Trophoblast cell (in vitro differentiated cells and primary cell): ENCODE data around the gene PPP2R5D.
A peak's percentile ranks its signal among the peaks of the same experiment; 100 is the strongest.

ENCODE experiments used
- DNase-seq, 2 donors: peaks; one replicate each; pipeline ENCODE4 v3.0.0-alpha.2; 2016
- H2AFZ ChIP-seq: 2 replicates; pipeline ENCODE4 v1.6.1; 2013; ENCODE audit warnings: low read length, moderate library complexity, mild to moderate bottlenecking; ENCODE audit not compliant: insufficient read depth, poor library complexity
- H2AK5ac ChIP-seq: 2 replicates; pipeline ENCODE4 v1.6.1; 2013; ENCODE audit warnings: mild to moderate bottlenecking, low read length
- H2BK120ac ChIP-seq: 2 replicates; pipeline ENCODE4 v1.6.1; 2013; ENCODE audit warnings: low read length, mild to moderate bottlenecking, moderate library complexity; ENCODE audit not compliant: insufficient read depth, poor library complexity
- H2BK12ac ChIP-seq: 2 replicates; pipeline ENCODE4 v1.6.1; 2013; ENCODE audit warnings: mild to moderate bottlenecking, low read length, moderate library complexity
- H2BK5ac ChIP-seq: 2 replicates; pipeline ENCODE4 v1.6.1; 2013; ENCODE audit warnings: low read length, low read depth, moderate library complexity, mild to moderate bottlenecking; ENCODE audit not compliant: poor library complexity
- H3K14ac ChIP-seq: 2 replicates; pipeline ENCODE4 v1.6.1; 2013; ENCODE audit warnings: mild to moderate bottlenecking, low read length
- H3K18ac ChIP-seq: 2 replicates; pipeline ENCODE4 v1.6.1; 2013; ENCODE audit warnings: mild to moderate bottlenecking, low read length
- H3K23ac ChIP-seq: 2 replicates; pipeline ENCODE4 v1.6.1; 2013; ENCODE audit warnings: low read length
- H3K27ac ChIP-seq: 2 replicates; pipeline ENCODE4 v1.5.1; 2013; ENCODE audit warnings: low read depth, mild to moderate bottlenecking, inconsistent platforms, low read length, moderate library complexity
- H3K27me3 ChIP-seq: 2 replicates; pipeline ENCODE4 v1.6.1; 2013; ENCODE audit warnings: inconsistent platforms, mild to moderate bottlenecking, low read length, moderate library complexity; ENCODE audit not compliant: insufficient read depth
- H3K36me3 ChIP-seq, 2 experiments: 1 replicate in 1 of 2; 2 replicates in 1 of 2; pipeline ENCODE4 v1.6.1; 2013; ENCODE audit warnings: low read length in 2 of 2, mild to moderate bottlenecking in 2 of 2, moderate library complexity in 1 of 2; ENCODE audit not compliant: insufficient read depth in 2 of 2, control insufficient read depth in 1 of 2
- H3K4ac ChIP-seq: 2 replicates; pipeline ENCODE4 v1.6.1; 2013; ENCODE audit warnings: low read depth, mild to moderate bottlenecking, low read length, moderate library complexity
- H3K4me1 ChIP-seq, 2 experiments: 1 replicate in 1 of 2; 2 replicates in 1 of 2; pipeline ENCODE4 v1.6.1; 2013; ENCODE audit warnings: low read length in 2 of 2, mild to moderate bottlenecking in 2 of 2, moderate library complexity in 1 of 2; ENCODE audit not compliant: insufficient read depth in 2 of 2, control insufficient read depth in 1 of 2
- H3K4me2 ChIP-seq: 2 replicates; pipeline ENCODE4 v1.6.1; 2013; ENCODE audit warnings: inconsistent platforms, mild to moderate bottlenecking, low read length, moderate library complexity
- H3K4me3 ChIP-seq: 2 replicates; pipeline ENCODE4 v1.5.1; 2013; ENCODE audit warnings: mild to moderate bottlenecking, low read depth, low read length, inconsistent platforms
- H3K79me1 ChIP-seq: one replicate; pipeline ENCODE4 v1.6.1; 2013; ENCODE audit warnings: low read length
- H3K79me2 ChIP-seq: 2 replicates; pipeline ENCODE4 v1.6.1; 2013; ENCODE audit warnings: low read length, mild to moderate bottlenecking; ENCODE audit not compliant: control insufficient read depth, insufficient read depth, poor library complexity
- H3K9ac ChIP-seq: 2 replicates; pipeline ENCODE4 v1.6.1; 2013; ENCODE audit warnings: mild to moderate bottlenecking, low read length
- H3K9me3 ChIP-seq: 2 replicates; pipeline ENCODE4 v1.6.1; 2013; ENCODE audit warnings: low read depth, mild to moderate bottlenecking, control low read depth, inconsistent platforms, low read length; ENCODE audit not compliant: insufficient read depth
- H4K12ac ChIP-seq: 2 replicates; pipeline ENCODE4 v1.6.1; 2013; ENCODE audit warnings: low read depth, mild to moderate bottlenecking, low read length, moderate library complexity
- H4K8ac ChIP-seq: 2 replicates; pipeline ENCODE4 v1.6.1; 2013; ENCODE audit warnings: low read depth, mild to moderate bottlenecking, low read length, moderate library complexity
- H4K91ac ChIP-seq: one replicate; pipeline ENCODE4 v1.6.1; 2013; ENCODE audit warnings: low read depth, mild to moderate bottlenecking, low read length, moderate library complexity
- WGBS: extraction: QIAGEN DNeasy Blood & Tissue Kit; methylation state at CpG from one replicate; pipeline ENCODE4 v1.1.7; 2013; ENCODE audit warnings: missing lambda C conversion rate; ENCODE audit not compliant: insufficient read length, insufficient coverage; ENCODE audit errors: extremely low coverage; 5-methylcytosine and 5-hydroxymethylcytosine counted together

PPP2R5D gene

GRCh38 chr6:43052842-43053544 lies 68.6 kb downstream of the PPP2R5D start:
- Histone ChIP-seq H4K8ac (peak overlapping the region; percentile 100), H3K27ac (peak overlapping the region; percentile 94), H3K18ac (peak overlapping the region; percentile 99), H2AFZ (peak overlapping the region; percentile 68), H3K23ac (no peak overlapping the region), H3K4me2 (peak overlapping the region; percentile 72), H3K4me3 (peak overlapping the region; percentile 76), H4K12ac (peak overlapping the region; percentile 97), H3K79me2 (peaks cover 8% of the 10 kb centered on the region), H3K9ac (peak overlapping the region; percentile 92), H3K14ac (peak overlapping the region; percentile 100), H3K79me1 (peaks cover 9% of the 10 kb centered on the region), H3K9me3 (no peaks in the 10 kb centered on the region), H4K91ac (peak overlapping the region; percentile 100), H2BK12ac (peak overlapping the region; percentile 31), H2BK5ac (peak overlapping the region; percentile 96), H3K4ac (peak overlapping the region; percentile 99), H3K27me3 (no peaks in the 10 kb centered on the region), H2AK5ac (peak overlapping the region; percentile 99), H2BK120ac (peak overlapping the region; percentile 97), H3K4me1 (peaks cover 18 to 39% of the 10 kb centered on the region in 2 experiments), H3K36me3 (peaks cover 29 to 40% of the 10 kb centered on the region in 2 experiments)
- peak in 1 of 2 donors; percentile 12 for DNase-seq
- no CpG with 5 or more reads among the region's 22 CpGs for WGBS

- Histone ChIP-seq H3K4me1 (peaks cover 21 to 43% of the 10 kb centered on the region in 2 experiments), H3K4me2 (peak within 1 kb of the TSS; percentile 72), H2BK120ac (peak within 1 kb of the TSS; percentile 97), H3K4ac (peak within 1 kb of the TSS; percentile 99), H3K9me3 (no peaks in the 10 kb centered on the region), H4K8ac (peak within 1 kb of the TSS; percentile 100), H3K18ac (peak within 1 kb of the TSS; percentile 99), H3K14ac (peak within 1 kb of the TSS; percentile 100), H2BK5ac (peak within 1 kb of the TSS; percentile 96), H3K27ac (peak within 1 kb of the TSS; percentile 94), H3K79me1 (peaks cover 9% of the 10 kb centered on the region), H2AK5ac (peak within 1 kb of the TSS; percentile 99), H3K79me2 (peaks cover 8% of the 10 kb centered on the region), H3K27me3 (no peaks in the 10 kb centered on the region), H3K4me3 (peak within 1 kb of the TSS; percentile 76), H3K9ac (peak within 1 kb of the TSS; percentile 92), H2AFZ (peak within 1 kb of the TSS; percentile 73), H4K91ac (peak within 1 kb of the TSS; percentile 100), H4K12ac (peak within 1 kb of the TSS; percentile 97), H2BK12ac (peak within 1 kb of the TSS; percentile 89), H3K23ac (no peak within 1 kb of the TSS), H3K36me3 (peaks cover 26 to 36% of the 10 kb centered on the region in 2 experiments)
- no CpG with 5 or more reads among the region's 45 CpGs for WGBS
- peak; percentile 86 to 93 for DNase-seq
Measured at GRCh38 chr6:43053545-43054205, 69.3 kb downstream of the PPP2R5D start, which contains the start of gene CUL7. Gene CUL7 (minus strand): TSS chr6:43053851. CDS start chr6:43052788, 1,063 bp downstream.

- H3K79me2 ChIP-seq, result peaks cover 10% of the 10 kb centered on the region
- peak overlapping the region; percentile 91 for H4K8ac ChIP-seq
- peak overlapping the region; percentile 72 for H3K4me2 ChIP-seq
- H3K9me3 ChIP-seq, result no peaks in the 10 kb centered on the region
- peak overlapping the region; percentile 89 for H2BK12ac ChIP-seq
- H3K4ac ChIP-seq, result peak overlapping the region; percentile 74
- peak overlapping the region; percentile 57 for H2BK120ac ChIP-seq
- no peak overlapping the region for H3K4me3 ChIP-seq
- H3K27me3 ChIP-seq, result no peaks in the 10 kb centered on the region
- peak overlapping the region; percentile 8 for H2BK5ac ChIP-seq
- H3K23ac ChIP-seq, result no peak overlapping the region
- H3K4me1 ChIP-seq, result peaks cover 21 to 43% of the 10 kb centered on the region in 2 experiments
- H2AFZ ChIP-seq, result peak overlapping the region; percentile 73
- H2AK5ac ChIP-seq, result peak overlapping the region; percentile 99
- H3K36me3 ChIP-seq, result peaks cover 23 to 33% of the 10 kb centered on the region in 2 experiments
- no CpG with 5 or more reads among the region's 17 CpGs for WGBS
- peak overlapping the region; percentile 20 for H4K12ac ChIP-seq
- no peak overlapping the region for H3K9ac ChIP-seq
- no peak for DNase-seq
- peak overlapping the region; percentile 70 for H3K18ac ChIP-seq
- H3K14ac ChIP-seq, result peak overlapping the region; percentile 65
- peaks cover 12% of the 10 kb centered on the region for H3K79me1 ChIP-seq
- peak overlapping the region; percentile 85 for H4K91ac ChIP-seq
- peak overlapping the region; percentile 57 for H3K27ac ChIP-seq
Measured at GRCh38 chr6:43054206-43054943, 70.0 kb downstream of the PPP2R5D start.

- peak overlapping the region; percentile 5 for H3K4me2 ChIP-seq
- WGBS, result no CpG with 5 or more reads among the region's 8 CpGs
Measured at GRCh38 chr6:43055966-43056365, 71.6 kb downstream of the PPP2R5D start.

More at GRCh38 chr6:43055966-43056365, 71.6 kb downstream of the PPP2R5D start:
- no peak overlapping the region for H4K8ac ChIP-seq
- no peak overlapping the region for H2BK12ac ChIP-seq
- H3K14ac ChIP-seq, result no peak overlapping the region
- H3K36me3 ChIP-seq, result peaks cover 10 to 19% of the 10 kb centered on the region in 2 experiments
- H3K79me2 ChIP-seq, result peaks cover 12% of the 10 kb centered on the region
- H3K23ac ChIP-seq, result no peak overlapping the region
- H3K4me3 ChIP-seq, result no peak overlapping the region
- peaks cover 25 to 45% of the 10 kb centered on the region in 2 experiments for H3K4me1 ChIP-seq
- H2BK5ac ChIP-seq, result peak overlapping the region; percentile 22
- peaks cover 23% of the 10 kb centered on the region for H3K79me1 ChIP-seq
- peak; percentile 95 to 96 for DNase-seq
- H3K18ac ChIP-seq, result no peak overlapping the region
- no peak overlapping the region for H4K91ac ChIP-seq
- no peak overlapping the region for H4K12ac ChIP-seq
- H3K9me3 ChIP-seq, result no peaks in the 10 kb centered on the region
- no peaks in the 10 kb centered on the region for H3K27me3 ChIP-seq
- H3K27ac ChIP-seq, result peak overlapping the region; percentile 48
- H3K9ac ChIP-seq, result no peak overlapping the region
- no peak overlapping the region for H2AK5ac ChIP-seq
- no peak overlapping the region for H2BK120ac ChIP-seq
- H2AFZ ChIP-seq, result no peak overlapping the region
- no peak overlapping the region for H3K4ac ChIP-seq
